Measurements from ENCODE around the gene CYB561D1. TPM values are rescaled to one million over a fixed set of nuclear protein-coding genes. Genes with fewer than 3 reads are reported as not detected.

CYB561D1 gene
- total and polyA plus RNA-seq, 4 donors: 1.3 to 2.8 (median 2.0) TPM

GRCh38 chr1:109539676-109540075, 45.8 kb downstream of the CYB561D1 start, which contains the start of gene GPR61:
TSS of gene GPR61 (plus strand) at chr1:109539872. CDS start at chr1:109543023, 3,151 bp downstream.
- DNase-seq (ENCODE audit: low spot score): no peak
- TF ChIP-seq EGR1 (IDR thresholded peaks at IDR 0.05; ENCODE audit: low read depth in 2 of 2) (no peak), NR2F2 (IDR thresholded peaks at IDR 0.05) (no peak), CTCF (IDR thresholded peaks at IDR 0.05; ENCODE audit: low read depth, low read length, missing input control) (no peak)
- Histone ChIP-seq H3K9ac (ENCODE audit: low read depth in 1 of 2, low read length in 2 of 2) (no peak within 1 kb of the TSS), H3K9me3 (ENCODE audit: control insufficient read depth in 4 of 4, low read length in 3 of 4) (no peaks in the 10 kb centered on the region), H3K36me3 (ENCODE audit: control insufficient read depth in 4 of 4, insufficient read depth in 3 of 4, low read depth in 1 of 4, low read length in 3 of 4) (no peaks in the 10 kb centered on the region), H3K27ac (ENCODE audit: low read depth in 1 of 2, low read length in 2 of 2) (no peak within 1 kb of the TSS), H3K4me1 (ENCODE audit: control insufficient read depth in 4 of 4, insufficient read depth in 4 of 4, low read length in 3 of 4) (peaks cover 0 to 6% (median 4%) of the 10 kb centered on the region in 4 donors), H3K4me3 (ENCODE audit: low read depth in 1 of 3, low read length in 3 of 3) (no peak within 1 kb of the TSS), H3K27me3 (ENCODE audit: control insufficient read depth in 4 of 4, insufficient read depth in 4 of 4, low read length in 3 of 4) (no peaks in the 10 kb centered on the region)
- 75% methylated on average over 7 of the region's 7 CpGs for WGBS

- Histone ChIP-seq H3K36me3 (ENCODE audit: control insufficient read depth in 4 of 4, insufficient read depth in 3 of 4, low read depth in 1 of 4, low read length in 3 of 4) (no peaks in the 10 kb centered on the region), H3K27me3 (ENCODE audit: control insufficient read depth in 4 of 4, insufficient read depth in 4 of 4, low read length in 3 of 4) (no peaks in the 10 kb centered on the region), H3K9me3 (ENCODE audit: control insufficient read depth in 4 of 4, low read length in 3 of 4) (no peaks in the 10 kb centered on the region), H3K27ac (ENCODE audit: low read depth in 1 of 2, low read length in 2 of 2) (no peak overlapping the region), H3K4me3 (ENCODE audit: low read depth in 1 of 3, low read length in 3 of 3) (no peak overlapping the region), H3K4me1 (ENCODE audit: control insufficient read depth in 4 of 4, insufficient read depth in 4 of 4, low read length in 3 of 4) (peaks cover 0 to 12% (median 10%) of the 10 kb centered on the region in 4 donors), H3K9ac (ENCODE audit: low read depth in 1 of 2, low read length in 2 of 2) (no peak overlapping the region)
- no peak for TF ChIP-seq ATF3 (IDR thresholded peaks at IDR 0.05)
- no peak for TF ChIP-seq SP1 (IDR thresholded peaks at IDR 0.05)
- no peak for TF ChIP-seq FOXA1 (IDR thresholded peaks at IDR 0.05)
- no peak for TF ChIP-seq FOXA2 (IDR thresholded peaks at IDR 0.05)
- TF ChIP-seq HNF4A (conservative IDR thresholded peaks at IDR 0.05): no peak
- TF ChIP-seq JUND (IDR thresholded peaks at IDR 0.05): no peak
- no peak for TF ChIP-seq ZBTB33 (IDR thresholded peaks at IDR 0.05)
- DNase-seq (ENCODE audit: low spot score): no peak
- WGBS: 63% methylated on average over 3 of the region's 3 CpGs
Observed at GRCh38 chr1:109541102-109541501, 47.2 kb downstream of the CYB561D1 start.

GRCh38 chr1:109542657-109543056, 48.8 kb downstream of the CYB561D1 start:
- Histone ChIP-seq H3K27ac (ENCODE audit: low read depth in 1 of 2, low read length in 2 of 2) (no peak overlapping the region), H3K36me3 (ENCODE audit: control insufficient read depth in 4 of 4, insufficient read depth in 3 of 4, low read depth in 1 of 4, low read length in 3 of 4) (no peaks in the 10 kb centered on the region), H3K9me3 (ENCODE audit: control insufficient read depth in 4 of 4, low read length in 3 of 4) (no peaks in the 10 kb centered on the region), H3K27me3 (ENCODE audit: control insufficient read depth in 4 of 4, insufficient read depth in 4 of 4, low read length in 3 of 4) (no peaks in the 10 kb centered on the region), H3K4me3 (ENCODE audit: low read depth in 1 of 3, low read length in 3 of 3) (no peak overlapping the region), H3K9ac (ENCODE audit: low read depth in 1 of 2, low read length in 2 of 2) (no peak overlapping the region), H3K4me1 (ENCODE audit: control insufficient read depth in 4 of 4, insufficient read depth in 4 of 4, low read length in 3 of 4) (peaks cover 0 to 23% (median 18%) of the 10 kb centered on the region in 4 donors)
- no peak for DNase-seq (ENCODE audit: low spot score)
- 92% methylated on average over 10 of the region's 10 CpGs for WGBS
- TF ChIP-seq GABPA (IDR thresholded peaks at IDR 0.05 in 1 of 2, conservative IDR thresholded peaks at IDR 0.05 in 1 of 2): no peak
